ENCODE results near the gene BICD1. TPM values are rescaled to one million over a fixed set of nuclear protein-coding genes. Genes with fewer than 3 reads are reported as not detected.

BICD1 gene
- polyA plus RNA-seq, 1 experiment, result 20.1 TPM

GRCh38 chr12:32076941-32077340, 29.7 kb upstream of the BICD1 start:
- no peak for DNase-seq (ENCODE audit: low read depth, low spot score)
- no peak for TF ChIP-seq CTCF (IDR thresholded peaks at IDR 0.05; ENCODE audit: low read depth, low read length)
- H3K27ac ChIP-seq (ENCODE audit: low read depth, low read length), result no peak overlapping the region
- H3K9me3 ChIP-seq (ENCODE audit: control insufficient read depth, insufficient read depth, low read length), result no peaks in the 10 kb centered on the region
- CTCF ChIA-PET, result interaction anchor here (0.6 to 2.5 kb wide), 2 partner anchors 16 to 44 kb away, joined by 11 to 17 read pairs; no protein-coding TSS in a partner anchor
- no peak overlapping the region for H3K4me3 ChIP-seq (ENCODE audit: low read depth, low read length)
- POLR2A ChIA-PET, result no interaction called here
- H3K27me3 ChIP-seq (ENCODE audit: control insufficient read depth, insufficient read depth, low read length), result no peaks in the 10 kb centered on the region

- no peak overlapping the region for H3K27ac ChIP-seq (ENCODE audit: low read depth, low read length)
- ChIA-PET POLR2A (no interaction called here), CTCF (interaction anchor here (1.0 to 1.4 kb wide), 2 partner anchors 20 to 427 kb away, joined by 4 to 8 read pairs; no protein-coding TSS in a partner anchor)
- no peak for TF ChIP-seq CTCF (IDR thresholded peaks at IDR 0.05; ENCODE audit: low read depth, low read length)
- H3K9me3 ChIP-seq (ENCODE audit: control insufficient read depth, insufficient read depth, low read length), result no peaks in the 10 kb centered on the region
- no peaks in the 10 kb centered on the region for H3K27me3 ChIP-seq (ENCODE audit: control insufficient read depth, insufficient read depth, low read length)
- no peak for DNase-seq (ENCODE audit: low read depth, low spot score)
- H3K4me3 ChIP-seq (ENCODE audit: low read depth, low read length), result no peak overlapping the region
These were observed 26.2 kb upstream of the BICD1 start for GRCh38 chr12:32080435-32080834.

- DNase-seq (ENCODE audit: low read depth, low spot score), result no peak
- POLR2A ChIA-PET, result interaction anchor here (0.6 kb wide), 1 partner anchor 124 kb away, joined by 5 read pairs; the partner anchor contains the start of gene RESF1
- CTCF ChIA-PET, result interaction anchor here (0.6 to 1.0 kb wide), 2 partner anchors 12 to 229 kb away, joined by 3 read pairs; no protein-coding TSS in a partner anchor
- TF ChIP-seq CTCF (IDR thresholded peaks at IDR 0.05; ENCODE audit: low read depth, low read length), result no peak
- Histone ChIP-seq H3K27ac (ENCODE audit: low read depth, low read length) (no peak overlapping the region), H3K4me3 (ENCODE audit: low read depth, low read length) (no peak overlapping the region), H3K27me3 (ENCODE audit: control insufficient read depth, insufficient read depth, low read length) (no peaks in the 10 kb centered on the region), H3K9me3 (ENCODE audit: control insufficient read depth, insufficient read depth, low read length) (no peaks in the 10 kb centered on the region)
These were observed 23.2 kb upstream of the BICD1 start for GRCh38 chr12:32083489-32083888.

- Histone ChIP-seq H3K27ac (ENCODE audit: low read depth, low read length) (no peak overlapping the region), H3K27me3 (ENCODE audit: control insufficient read depth, insufficient read depth, low read length) (no peaks in the 10 kb centered on the region), H3K9me3 (ENCODE audit: control insufficient read depth, insufficient read depth, low read length) (no peaks in the 10 kb centered on the region), H3K4me3 (ENCODE audit: low read depth, low read length) (no peak overlapping the region)
- CTCF ChIA-PET, result interaction anchor here (0.6 to 1.5 kb wide), 4 partner anchors 12 to 228 kb away, joined by 3 to 6 read pairs (median 4); partner anchors contain the start of gene BICD1
- TF ChIP-seq CTCF (IDR thresholded peaks at IDR 0.05; ENCODE audit: low read depth, low read length), result no peak
- POLR2A ChIA-PET, result interaction anchor here (0.6 to 0.8 kb wide), 2 partner anchors 21 kb away, joined by 3 to 5 read pairs; no protein-coding TSS in a partner anchor
- DNase-seq (ENCODE audit: low read depth, low spot score), result no peak
These were observed 22.5 kb upstream of the BICD1 start for GRCh38 chr12:32084017-32084688.

- Histone ChIP-seq H3K27ac (ENCODE audit: low read depth, low read length) (no peak overlapping the region), H3K9me3 (ENCODE audit: control insufficient read depth, insufficient read depth, low read length) (no peaks in the 10 kb centered on the region), H3K27me3 (ENCODE audit: control insufficient read depth, insufficient read depth, low read length) (no peaks in the 10 kb centered on the region), H3K4me3 (ENCODE audit: low read depth, low read length) (no peak overlapping the region)
- ChIA-PET CTCF (interaction anchor here (1.4 to 1.5 kb wide), 2 partner anchors 21 to 228 kb away, joined by 5 to 6 read pairs; partner anchors contain the start of gene BICD1), POLR2A (interaction anchor here (0.6 to 0.8 kb wide), 2 partner anchors 20 to 21 kb away, joined by 3 to 5 read pairs; no protein-coding TSS in a partner anchor)
- DNase-seq (ENCODE audit: low read depth, low spot score), result no peak
- no peak for TF ChIP-seq CTCF (IDR thresholded peaks at IDR 0.05; ENCODE audit: low read depth, low read length)
These were observed 21.9 kb upstream of the BICD1 start for GRCh38 chr12:32084753-32085152.
